ENCODE data around the gene PASK.

PASK gene

DNA sequence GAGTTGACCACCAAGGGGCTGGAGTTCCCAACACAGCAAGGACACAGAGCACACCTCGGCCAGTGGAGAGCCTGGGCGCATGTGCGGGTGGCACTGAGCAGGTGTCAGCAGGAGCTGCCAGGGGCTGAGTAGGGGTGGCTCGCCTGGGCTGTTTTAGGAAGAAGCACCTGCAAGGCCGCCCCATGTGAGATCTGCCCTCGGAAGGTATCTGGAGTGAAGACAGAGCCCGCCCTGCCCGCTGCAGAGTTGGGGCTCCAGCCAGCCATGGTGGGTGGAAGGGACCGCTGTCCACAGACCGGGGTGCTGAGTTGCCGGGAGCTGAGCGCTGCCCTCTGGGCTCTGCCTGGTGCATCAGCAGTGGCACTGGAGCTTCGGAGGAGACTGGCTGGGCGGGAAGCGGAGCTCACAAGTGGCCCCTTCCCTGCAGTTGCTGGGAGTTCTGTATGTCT lies 82.4 kb downstream of the PASK start:
- DNase-seq (ENCODE audit: low read depth in 2 of 2): no peak

DNA sequence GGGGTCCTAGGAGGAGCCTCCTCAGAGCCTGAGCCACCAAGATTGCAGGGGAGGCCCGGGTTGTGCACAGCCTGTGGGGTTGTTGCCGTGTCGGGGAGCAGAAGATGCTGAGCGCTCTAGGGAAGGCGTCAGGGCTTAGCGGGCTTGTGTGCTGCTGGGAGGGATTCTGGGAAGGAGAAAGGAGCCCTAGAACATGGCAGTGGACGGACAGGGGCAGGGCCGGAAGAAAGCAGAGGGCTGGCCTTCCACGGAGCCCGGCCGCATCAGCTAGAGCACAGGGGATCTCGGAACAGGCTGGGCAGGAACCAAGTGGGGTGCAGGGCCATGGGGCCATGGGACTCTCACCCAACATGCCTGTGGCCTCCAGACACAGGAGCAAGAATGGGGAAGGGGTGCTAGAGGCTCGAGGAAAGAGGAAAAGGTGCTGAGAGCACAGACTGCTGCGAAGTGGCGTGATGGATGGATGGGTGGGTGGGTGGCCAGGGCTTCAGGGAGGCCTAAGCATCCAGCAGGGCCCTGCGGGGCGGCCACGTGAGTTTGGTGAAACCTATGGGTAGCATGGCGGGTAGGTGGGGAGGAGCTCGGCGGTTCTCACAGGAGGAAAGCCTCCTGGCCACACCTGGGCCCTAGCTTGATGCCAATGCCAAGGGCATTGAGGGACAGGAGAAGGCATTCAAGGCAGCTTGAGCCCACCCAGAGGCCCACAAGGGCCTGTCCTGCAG lies 82.9 kb downstream of the PASK start:
- DNase-seq (ENCODE audit: low read depth in 2 of 2): no peak

DNA sequence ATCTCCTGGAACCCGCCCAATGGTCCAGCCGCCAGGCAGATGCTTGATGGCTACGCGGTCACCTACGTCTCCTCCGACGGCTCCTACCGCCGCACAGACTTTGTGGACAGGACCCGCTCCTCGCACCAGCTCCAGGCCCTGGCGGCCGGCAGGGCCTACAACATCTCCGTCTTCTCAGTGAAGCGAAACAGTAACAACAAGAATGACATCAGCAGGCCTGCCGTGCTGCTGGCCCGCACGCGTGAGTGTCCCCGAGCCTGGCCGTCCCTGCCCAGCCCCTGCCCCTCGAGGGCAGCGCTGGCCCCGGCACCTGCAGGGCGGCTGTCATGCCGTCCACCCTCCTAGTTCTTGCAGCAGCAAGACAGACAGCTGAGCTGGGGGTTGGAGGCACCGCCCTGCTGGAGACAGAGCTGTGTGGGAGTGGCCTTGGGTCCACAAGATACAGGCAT lies 83.9 kb downstream of the PASK start:
- no peak for DNase-seq (ENCODE audit: low read depth in 2 of 2)

DNA sequence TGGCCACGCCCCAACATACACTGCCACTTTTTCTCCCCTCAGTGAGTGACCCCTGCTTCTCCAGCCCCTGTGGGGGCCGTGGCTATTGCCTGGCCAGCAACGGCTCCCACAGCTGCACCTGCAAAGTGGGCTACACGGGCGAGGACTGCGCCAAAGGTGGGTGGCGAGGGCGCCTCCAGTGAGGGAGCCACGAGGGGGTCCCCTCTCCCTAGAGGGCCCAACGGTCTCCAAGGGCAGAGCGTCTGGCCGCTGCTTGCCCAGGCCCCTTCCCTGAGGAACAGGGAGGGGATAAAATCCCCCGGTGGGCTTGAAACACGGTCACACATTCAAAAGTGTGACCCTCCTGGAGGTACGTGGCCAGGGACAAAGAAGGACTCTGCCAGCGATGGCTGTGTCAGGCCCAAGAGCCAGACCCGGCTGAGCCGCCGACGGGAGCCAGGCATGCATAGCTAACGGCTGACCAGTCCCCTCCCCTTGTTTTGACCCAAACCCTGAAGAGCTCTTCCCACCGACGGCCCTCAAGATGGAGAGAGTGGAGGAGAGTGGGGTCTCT lies 84.4 kb downstream of the PASK start:
- no peak for DNase-seq (ENCODE audit: low read depth in 2 of 2)

DNA sequence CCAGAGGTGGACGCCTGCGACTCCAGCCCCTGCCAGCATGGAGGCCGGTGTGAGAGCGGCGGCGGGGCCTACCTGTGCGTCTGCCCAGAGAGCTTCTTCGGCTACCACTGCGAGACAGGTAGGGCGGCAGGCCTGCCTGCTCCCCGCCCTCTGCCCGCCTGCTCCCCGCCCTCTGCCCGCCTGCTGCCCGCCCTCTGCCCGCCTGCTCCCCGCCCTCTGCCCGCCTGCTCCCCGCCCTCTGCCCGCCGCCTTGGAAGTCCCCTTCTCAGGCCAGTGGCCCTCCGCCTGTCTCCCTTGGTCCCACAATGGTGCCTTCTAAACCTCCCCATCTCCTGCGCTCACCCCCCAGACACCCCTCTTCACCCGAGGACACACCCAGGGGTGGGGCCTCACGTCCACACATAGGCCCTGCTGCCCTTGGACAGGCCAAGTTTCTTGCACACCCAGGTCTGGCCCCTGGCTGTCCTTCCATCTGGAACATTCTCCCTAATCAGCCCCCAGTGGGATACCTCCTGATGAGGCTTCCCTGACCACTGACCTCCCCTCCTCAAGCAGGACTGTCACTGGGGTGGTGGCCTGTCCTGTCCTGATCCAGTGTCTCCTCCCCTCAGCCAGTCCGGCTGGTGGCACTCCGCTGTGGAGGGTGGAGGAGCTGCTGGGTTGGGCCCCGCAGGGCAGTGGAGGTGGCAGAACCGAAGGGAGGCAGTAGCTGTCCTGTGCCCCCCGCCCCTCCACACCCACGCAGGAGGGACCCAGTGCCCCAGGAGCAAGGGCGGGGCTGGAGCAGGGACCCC lies 85.1 kb downstream of the PASK start:
- DNase-seq (ENCODE audit: low read depth in 2 of 2): no peak

DNA sequence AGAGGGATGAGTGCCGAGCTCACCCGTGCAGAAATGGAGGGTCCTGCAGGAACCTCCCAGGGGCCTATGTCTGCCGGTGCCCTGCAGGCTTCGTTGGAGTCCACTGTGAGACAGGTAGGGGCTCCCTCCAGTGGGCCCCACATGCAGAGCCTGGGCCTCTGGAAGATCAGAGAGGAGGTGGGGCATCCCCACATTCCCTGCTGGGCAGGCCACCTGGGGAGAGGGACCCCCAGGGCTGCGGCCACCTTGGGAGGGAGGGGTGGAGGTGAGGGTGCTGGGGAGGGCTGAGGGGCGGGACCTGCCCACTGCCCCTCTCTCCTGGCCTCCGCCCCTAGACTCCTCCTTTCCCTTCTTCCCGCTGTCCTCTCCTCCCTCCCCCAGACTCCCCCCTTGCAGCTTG lies 85.7 kb downstream of the PASK start:
- DNase-seq (ENCODE audit: low read depth in 2 of 2): no peak

DNA sequence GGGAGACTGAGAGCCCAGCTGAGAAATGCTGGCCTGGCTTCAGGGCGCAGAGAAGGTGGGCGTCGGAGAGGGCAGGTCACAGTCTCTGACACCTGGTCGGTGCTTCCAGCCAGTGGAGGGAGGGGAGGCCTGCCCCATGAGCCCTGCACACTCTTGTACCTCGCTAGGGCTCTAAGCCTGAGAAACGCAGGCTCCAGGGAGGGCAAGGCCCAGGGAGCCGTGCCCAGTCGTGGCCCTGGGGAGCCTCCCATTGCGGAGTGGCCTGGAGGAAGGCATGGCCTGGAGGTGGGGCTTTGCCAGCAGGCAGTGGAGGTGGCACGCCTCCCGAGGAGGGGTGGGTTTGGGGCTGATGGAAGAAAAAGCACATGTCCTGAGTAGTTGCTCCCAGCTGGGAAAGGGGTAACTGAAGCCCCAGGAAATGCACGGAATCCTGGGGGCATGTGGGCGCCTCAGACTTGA lies 86.2 kb downstream of the PASK start:
- no peak for DNase-seq (ENCODE audit: low read depth in 2 of 2)

DNA sequence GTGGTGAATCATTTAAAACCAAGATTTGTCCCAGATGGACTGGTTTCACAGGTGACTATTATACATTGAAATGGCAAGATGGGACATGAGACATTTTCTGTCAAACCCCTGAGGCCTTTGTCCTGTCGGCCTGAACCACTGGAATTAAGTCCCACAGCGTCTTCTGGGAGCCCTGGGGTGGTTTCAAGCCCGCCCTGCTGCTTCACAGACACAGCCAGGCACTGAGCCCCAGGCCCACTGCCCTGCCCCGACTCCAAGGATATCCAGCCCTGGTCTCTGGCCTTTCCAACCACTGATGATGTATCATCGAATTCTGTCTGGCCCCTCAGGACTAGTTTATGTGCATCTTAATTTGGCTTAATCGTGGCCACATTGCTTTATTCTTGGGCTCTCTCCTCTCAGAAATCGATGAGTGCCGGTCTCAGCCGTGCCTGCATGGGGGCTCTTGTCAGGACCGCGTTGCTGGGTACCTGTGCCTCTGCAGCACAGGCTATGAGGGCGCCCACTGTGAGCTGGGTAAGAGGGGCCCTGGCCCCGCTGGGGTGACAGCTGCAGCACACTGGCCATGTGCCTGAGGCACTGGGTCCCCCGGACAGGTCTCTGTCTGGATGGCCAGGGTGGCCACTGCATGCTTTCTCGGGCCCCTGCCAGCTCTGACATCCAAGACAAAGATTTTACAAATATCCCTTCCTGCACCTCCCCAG lies 86.7 kb downstream of the PASK start:
- DNase-seq (ENCODE audit: low read depth in 2 of 2): no peak

DNA sequence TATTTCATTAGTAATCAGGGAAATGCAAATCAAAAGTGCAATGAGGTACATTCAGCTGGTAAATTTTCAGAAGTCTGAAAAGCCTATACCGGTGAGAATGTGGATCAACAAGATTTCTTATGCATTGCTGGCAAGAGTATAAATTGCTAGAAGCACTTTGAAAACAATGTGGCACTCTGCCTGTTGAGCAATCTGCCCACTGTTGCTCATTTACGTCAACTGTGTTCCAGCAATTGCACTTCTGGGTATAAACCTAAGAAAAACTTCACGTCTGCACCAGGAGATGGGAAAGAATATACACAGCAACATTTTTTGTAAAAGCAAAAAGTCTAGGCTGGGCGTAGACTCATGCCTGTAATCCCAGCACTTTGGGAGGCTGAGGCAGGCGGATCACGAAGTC lies 88.0 kb downstream of the PASK start:
- DNase-seq (ENCODE audit: low read depth in 2 of 2): no peak

Data from fibroblast of skin of left biceps (primary cell).